Measurements from ENCODE around the gene ATP11B.

The ATP11B gene

DNA sequence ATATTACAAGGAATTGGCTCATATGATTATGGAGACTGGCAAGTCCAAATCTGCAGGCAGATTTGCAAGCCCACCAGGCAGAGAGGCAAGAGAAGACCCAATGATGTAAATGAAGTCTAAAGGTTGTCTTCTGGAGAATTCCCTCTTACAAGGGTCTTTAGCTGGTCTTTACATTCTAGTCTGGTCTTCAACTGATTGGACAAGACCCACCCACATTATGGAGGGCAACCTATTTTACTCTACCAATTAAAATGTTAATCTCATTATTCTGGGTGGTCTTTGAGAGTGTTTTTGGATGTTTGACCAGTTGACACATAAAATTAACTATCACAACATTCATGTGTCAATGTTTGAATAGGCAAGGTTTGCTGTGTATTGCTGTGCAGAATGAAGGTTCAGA lies 28.0 kb upstream of the ATP11B start:
- no peak overlapping the region for H3K4me3 ChIP-seq (ENCODE audit: control insufficient read depth, low read depth, low read length)
- TF ChIP-seq, protein P1, sequence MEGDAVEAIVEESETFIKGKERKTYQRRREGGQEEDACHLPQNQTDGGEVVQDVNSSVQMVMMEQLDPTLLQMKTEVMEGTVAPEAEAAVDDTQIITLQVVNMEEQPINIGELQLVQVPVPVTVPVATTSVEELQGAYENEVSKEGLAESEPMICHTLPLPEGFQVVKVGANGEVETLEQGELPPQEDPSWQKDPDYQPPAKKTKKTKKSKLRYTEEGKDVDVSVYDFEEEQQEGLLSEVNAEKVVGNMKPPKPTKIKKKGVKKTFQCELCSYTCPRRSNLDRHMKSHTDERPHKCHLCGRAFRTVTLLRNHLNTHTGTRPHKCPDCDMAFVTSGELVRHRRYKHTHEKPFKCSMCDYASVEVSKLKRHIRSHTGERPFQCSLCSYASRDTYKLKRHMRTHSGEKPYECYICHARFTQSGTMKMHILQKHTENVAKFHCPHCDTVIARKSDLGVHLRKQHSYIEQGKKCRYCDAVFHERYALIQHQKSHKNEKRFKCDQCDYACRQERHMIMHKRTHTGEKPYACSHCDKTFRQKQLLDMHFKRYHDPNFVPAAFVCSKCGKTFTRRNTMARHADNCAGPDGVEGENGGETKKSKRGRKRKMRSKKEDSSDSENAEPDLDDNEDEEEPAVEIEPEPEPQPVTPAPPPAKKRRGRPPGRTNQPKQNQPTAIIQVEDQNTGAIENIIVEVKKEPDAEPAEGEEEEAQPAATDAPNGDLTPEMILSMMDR (IDR thresholded peaks at IDR 0.05; ENCODE audit: control insufficient read depth, insufficient read depth, low read depth, low read length, missing control alignments), result no peak
- no peak for DNase-seq (ENCODE audit: low read depth)

DNA sequence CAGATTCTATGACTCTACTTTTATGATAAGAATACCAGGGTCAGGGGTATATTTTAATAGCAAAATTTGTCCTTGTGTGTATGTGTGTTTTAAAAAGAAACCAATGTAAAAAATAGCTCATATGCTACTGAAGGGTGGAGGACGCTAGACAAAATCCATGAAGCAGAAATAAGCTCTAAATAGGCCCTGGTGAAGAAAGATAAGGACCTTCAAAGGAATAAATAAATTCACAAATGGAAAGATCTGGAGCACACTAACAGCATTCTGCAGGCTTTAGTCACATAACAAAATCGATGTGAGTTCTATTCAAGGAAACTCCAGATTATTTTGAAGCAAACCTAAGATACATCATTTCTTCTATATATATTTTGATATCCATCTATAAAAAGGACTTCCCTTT lies 27.2 kb upstream of the ATP11B start:
- no peak for DNase-seq (ENCODE audit: low read depth)
- TF ChIP-seq, protein P1 (IDR thresholded peaks at IDR 0.05; ENCODE audit: control insufficient read depth, insufficient read depth, low read depth, low read length, missing control alignments), result no peak
- no peak overlapping the region for H3K4me3 ChIP-seq (ENCODE audit: control insufficient read depth, low read depth, low read length)

DNA sequence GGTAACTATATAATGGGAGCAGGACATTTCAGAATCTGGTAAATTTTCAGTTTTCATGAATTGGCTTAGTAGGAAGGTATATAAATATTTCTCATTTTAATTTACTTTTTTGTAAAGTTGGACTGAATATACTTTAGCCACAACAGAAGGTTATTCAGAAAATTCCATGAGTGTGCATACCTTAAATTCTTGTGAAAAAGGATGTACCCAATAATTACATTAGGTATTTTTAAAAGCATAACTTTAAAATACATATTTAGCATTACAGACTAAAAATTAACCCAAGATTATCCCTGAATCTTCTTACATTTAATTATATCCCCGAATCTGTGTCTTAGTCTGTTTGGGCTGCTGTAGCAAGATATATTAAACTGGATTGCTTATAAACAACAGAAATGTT lies 24.9 kb upstream of the ATP11B start:
- no peak overlapping the region for H3K4me3 ChIP-seq (ENCODE audit: control insufficient read depth, low read depth, low read length)
- TF ChIP-seq, protein P1 (IDR thresholded peaks at IDR 0.05; ENCODE audit: control insufficient read depth, insufficient read depth, low read depth, low read length, missing control alignments), result no peak
- no peak for DNase-seq (ENCODE audit: low read depth)

DNA sequence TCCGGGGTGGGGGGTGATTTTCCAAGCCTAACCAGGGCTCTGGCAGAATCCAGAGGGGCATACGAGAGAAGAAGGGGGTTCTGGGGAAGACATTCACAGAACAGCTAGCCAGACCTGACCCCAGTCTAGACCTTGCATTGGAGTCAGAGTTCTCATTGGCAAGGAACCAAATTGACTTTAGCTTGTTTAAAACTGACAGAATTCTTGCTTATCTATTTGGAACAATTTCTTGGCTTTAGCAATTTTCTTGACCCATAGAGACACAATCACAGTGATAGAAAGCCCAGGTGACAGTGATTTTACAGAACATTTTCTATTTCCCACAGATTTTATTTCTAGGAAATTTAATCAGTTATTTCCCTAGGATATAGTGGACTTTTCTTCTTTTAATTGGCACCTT lies 23.6 kb upstream of the ATP11B start:
- no peak for DNase-seq (ENCODE audit: low read depth)
- H3K4me3 ChIP-seq (ENCODE audit: control insufficient read depth, low read depth, low read length), result no peak overlapping the region
- TF ChIP-seq, protein P1 (IDR thresholded peaks at IDR 0.05; ENCODE audit: control insufficient read depth, insufficient read depth, low read depth, low read length, missing control alignments), result no peak

DNA sequence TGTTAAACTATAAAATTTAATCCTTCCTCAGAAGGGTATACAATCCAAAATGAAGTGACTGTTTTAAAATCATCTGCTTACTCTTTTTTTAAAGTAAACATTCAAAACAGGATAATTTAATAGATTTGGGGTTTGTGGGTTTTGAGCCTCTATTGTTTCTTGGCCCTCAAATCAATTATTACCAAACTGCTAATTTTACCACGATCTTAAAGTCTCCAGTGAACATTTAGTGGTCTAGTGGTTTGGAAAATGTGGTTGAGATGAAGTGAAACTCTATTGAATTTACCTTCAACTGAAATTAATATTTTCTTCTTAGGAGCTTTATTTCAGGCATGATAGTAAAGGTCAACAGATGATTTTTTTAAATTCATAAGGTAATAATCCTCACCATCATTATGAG lies 11.2 kb upstream of the ATP11B start:
- DNase-seq (ENCODE audit: low read depth), result no peak

DNA sequence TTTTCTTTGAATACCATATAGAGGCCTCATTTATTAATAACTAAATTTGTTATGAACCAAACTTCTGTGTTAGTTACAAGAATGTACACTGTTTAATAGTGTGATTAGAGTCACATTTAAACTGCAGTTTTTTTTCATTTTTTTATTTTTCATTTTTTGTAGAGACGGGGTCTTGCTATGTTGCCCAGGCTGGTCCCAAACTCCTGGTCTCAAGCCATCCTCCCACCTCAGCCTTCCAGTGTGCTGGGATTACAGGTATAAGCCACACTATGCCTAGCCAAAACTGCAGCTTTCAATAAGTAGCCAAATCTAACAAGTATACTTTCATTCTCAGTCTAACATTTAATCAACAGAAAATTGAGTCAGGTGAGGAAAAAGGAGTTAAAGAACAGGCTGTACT lies 10.2 kb upstream of the ATP11B start:
- TF ChIP-seq, protein P1 (IDR thresholded peaks at IDR 0.05; ENCODE audit: control insufficient read depth, insufficient read depth, low read depth, low read length, missing control alignments), result no peak
- DNase-seq (ENCODE audit: low read depth), result no peak
- H3K4me3 ChIP-seq (ENCODE audit: control insufficient read depth, low read depth, low read length), result no peak overlapping the region

More for the DNA sequence above, 11.2 kb upstream of the ATP11B start:
- no peak overlapping the region for H3K4me3 ChIP-seq (ENCODE audit: control insufficient read depth, low read depth, low read length)
- TF ChIP-seq, protein P1 (IDR thresholded peaks at IDR 0.05; ENCODE audit: control insufficient read depth, insufficient read depth, low read depth, low read length, missing control alignments), result no peak

DNA sequence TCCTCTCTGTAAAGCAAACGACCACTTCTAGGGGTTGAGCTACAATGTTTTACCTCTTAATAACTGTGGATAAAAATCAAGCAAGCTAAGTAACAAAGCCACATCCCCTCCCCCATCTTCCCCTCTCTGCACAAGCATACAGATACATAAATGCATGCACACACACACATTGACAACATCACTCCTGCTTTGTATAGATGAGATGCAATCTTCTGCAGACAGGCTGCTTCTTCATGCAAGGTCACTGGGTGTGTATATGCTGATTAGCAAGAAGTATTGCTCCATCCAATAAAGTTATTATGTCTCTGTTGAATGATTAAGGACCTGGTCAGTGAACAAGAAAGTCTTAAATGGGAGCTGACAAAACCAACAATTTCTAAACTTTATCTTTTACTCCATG lies 8.8 kb upstream of the ATP11B start:
- DNase-seq (ENCODE audit: low read depth), result no peak
- TF ChIP-seq, protein P1 (IDR thresholded peaks at IDR 0.05; ENCODE audit: control insufficient read depth, insufficient read depth, low read depth, low read length, missing control alignments), result no peak
- no peak overlapping the region for H3K4me3 ChIP-seq (ENCODE audit: control insufficient read depth, low read depth, low read length)

All from AG09309 (cell line).